GM23338 (cell line): Measurements from ENCODE around the gene SERPINA1.

Experiments used
- CREB1 ChIP-seq: fragments of 250-450 bp; sonication (Bioruptor Pico); IDR thresholded peaks from 2 replicates; pipeline ENCODE4 v1.5.0; 2020; ENCODE audit warnings: low read depth, mild to moderate bottlenecking, moderate library complexity
- CTCF ChIP-seq, 2 experiments: fragments of 200-600 bp in 1 of 2; sonication (generic) in 1 of 2; conservative IDR thresholded peaks; 2 replicates each; pipeline versions ENCODE4 v1.5.1 to v1.6.1; 2016 to 2017; ENCODE audit warnings: antibody characterized with exemption in 2 of 2, low read depth in 2 of 2, mild to moderate bottlenecking in 2 of 2, moderate library complexity in 1 of 2
- ETS1 ChIP-seq: IDR thresholded peaks from 2 replicates; pipeline ENCODE4 v1.6.1; 2016; ENCODE audit warnings: antibody characterized with exemption
- EZH2 ChIP-seq: fragments of 200-600 bp; sonication (generic); IDR thresholded peaks from one replicate; pipeline ENCODE4 v1.8.0; 2017; ENCODE audit warnings: antibody characterized with exemption, mild to moderate bottlenecking, low read depth; ENCODE audit not compliant: unreplicated experiment
- EZH2phosphoT487 ChIP-seq: fragments of 200-600 bp; sonication (generic); IDR thresholded peaks from one replicate; pipeline ENCODE4 v1.8.1; 2018; ENCODE audit warnings: antibody characterized with exemption; ENCODE audit not compliant: unreplicated experiment
- JUNB ChIP-seq: IDR thresholded peaks from one replicate; pipeline ENCODE4 v1.6.1; 2016; ENCODE audit warnings: antibody characterized with exemption; ENCODE audit not compliant: unreplicated experiment
- NANOG ChIP-seq: IDR thresholded peaks from 2 replicates; pipeline ENCODE4 v1.6.1; 2016; ENCODE audit warnings: antibody characterized with exemption, borderline replicate concordance
- POLR2AphosphoS5 ChIP-seq: IDR thresholded peaks from 2 replicates; pipeline ENCODE4 v1.6.1; 2016; ENCODE audit warnings: antibody characterized with exemption, low read depth
- REST ChIP-seq: IDR thresholded peaks from one replicate; pipeline ENCODE4 v1.6.1; 2018; ENCODE audit warnings: antibody characterized with exemption; ENCODE audit not compliant: unreplicated experiment
- STAT1 ChIP-seq: IDR thresholded peaks from one replicate; pipeline ENCODE4 v1.6.1; 2016; ENCODE audit warnings: antibody characterized with exemption; ENCODE audit not compliant: unreplicated experiment
- ZNF114 ChIP-seq: fragments of 250-450 bp; sonication (Bioruptor Pico); IDR thresholded peaks from 2 replicates; pipeline ENCODE4 v1.5.0; 2020; ENCODE audit warnings: mild to moderate bottlenecking, moderate library complexity
- ZNF331 ChIP-seq: fragments of 250-450 bp; sonication (Bioruptor Pico); IDR thresholded peaks from 2 replicates; pipeline ENCODE4 v1.5.0; 2020; ENCODE audit warnings: low read depth, mild to moderate bottlenecking, moderate library complexity
- ZNF462 ChIP-seq: fragments of 250-450 bp; sonication (Bioruptor Pico); IDR thresholded peaks from 2 replicates; pipeline ENCODE4 v1.5.0; 2020; ENCODE audit warnings: mild to moderate bottlenecking, moderate library complexity

GRCh38 chr14:94348836-94349235, 39.6 kb downstream of the SERPINA1 start:
- no peak for TF ChIP-seq CTCF (conservative IDR thresholded peaks at IDR 0.05; ENCODE audit: low read depth in 2 of 2)
- TF ChIP-seq POLR2AphosphoS5 = no peak
- TF ChIP-seq EZH2 = no peak
- no peak for TF ChIP-seq ZNF331 (CRISPR knock-in tag)
- no peak for TF ChIP-seq CREB1 (CRISPR knock-in tag)
- no peak for TF ChIP-seq REST
- TF ChIP-seq EZH2phosphoT487 = no peak
- TF ChIP-seq JUNB = no peak
- no peak for TF ChIP-seq ZNF114 (CRISPR knock-in tag)
- no peak for TF ChIP-seq ETS1
- no peak for TF ChIP-seq STAT1
- TF ChIP-seq NANOG = no peak
- TF ChIP-seq ZNF462 (CRISPR knock-in tag) = no peak
